ENCODE measurements around the gene CDK5RAP1. TPM values are rescaled to one million over a fixed set of nuclear protein-coding genes. Genes with fewer than 3 reads are reported as not detected.
A peak's percentile ranks its signal among the peaks of the same experiment; 100 is the strongest.

CDK5RAP1 gene
- total and polyA plus RNA-seq, 2 donors (not counting 3 experiments of a cell fraction or from before 2014, with no cell fraction given), result 30.8 to 36.5 TPM

DNA sequence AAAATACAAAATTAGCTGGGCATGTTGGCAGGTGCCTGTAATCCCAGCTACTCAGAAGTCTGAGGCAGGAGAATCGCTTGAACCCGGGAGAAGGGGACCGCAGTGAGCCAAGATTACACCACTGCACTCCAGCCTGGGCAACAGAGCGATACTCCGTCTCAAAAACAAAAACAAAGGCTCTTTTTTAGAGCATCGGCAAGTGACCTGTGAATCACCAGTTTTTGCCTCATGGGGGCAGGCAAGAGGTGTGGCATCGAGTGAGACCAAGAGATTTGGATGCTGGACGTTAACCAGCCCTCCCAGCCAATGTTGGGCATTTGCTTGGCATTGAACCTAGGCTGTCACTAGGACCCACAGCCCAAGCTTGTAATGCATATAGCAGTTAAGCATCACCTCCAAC lies 14.6 kb upstream of the CDK5RAP1 start:
- no peaks in the 10 kb centered on the region for H3K9me3 ChIP-seq (replicated peaks; ENCODE audit: control insufficient read depth, insufficient read depth, low read length)
- H4K20me1 ChIP-seq (replicated peaks; ENCODE audit: control insufficient read depth, extremely low read depth, insufficient read depth, low read length), result no peaks in the 10 kb centered on the region
- ChIA-PET CTCF (interaction anchor here (0.9 to 1.0 kb wide), 3 partner anchors 31 to 252 kb away, joined by 4 read pairs; no protein-coding TSS in a partner anchor), POLR2A (no interaction called here)
- FAIRE-seq (no peak), DNase-seq (ENCODE audit: low read depth, low spot score) (no peak)
- H3K27ac ChIP-seq (ENCODE audit: insufficient read depth, low read depth, low read length), result no peak overlapping the region
- H3K9me1 ChIP-seq (replicated peaks; ENCODE audit: control insufficient read depth, extremely low read depth, insufficient read depth, low read length), result no peaks in the 10 kb centered on the region
- H2AFZ ChIP-seq (ENCODE audit: low read depth, low read length), result no peak overlapping the region
- BruUV-seq (replicated peaks), result no TSS peak
- dilution Hi-C loops (cut with MboI; ENCODE audit: extremely low pct_ligation_motif_present, low sequenced_read_pairs), result no loop called here
- no peak overlapping the region for H3K4me2 ChIP-seq (ENCODE audit: insufficient read depth, low read length)
- no peak overlapping the region for H3K4me3 ChIP-seq (replicated peaks in 1 of 3; ENCODE audit: insufficient read depth in 1 of 3, low read depth in 1 of 3, low read length in 3 of 3)
- intact Hi-C loops (cut with micrococcal nuclease), result no loop called here
- no peaks in the 10 kb centered on the region for H3K4me1 ChIP-seq (ENCODE audit: control insufficient read depth, extremely low read depth, insufficient read depth, low read length)
- H3K36me3 ChIP-seq (ENCODE audit: control insufficient read depth in 2 of 2, extremely low read depth in 1 of 2, insufficient read depth in 2 of 2, low read length in 2 of 2), result peaks cover 0 to 3% of the 10 kb centered on the region in 2 experiments
- H3K79me2 ChIP-seq (ENCODE audit: control insufficient read depth, insufficient read depth, low read length), result no peaks in the 10 kb centered on the region
- TF ChIP-seq POLR2A (IDR thresholded peaks at IDR 0.05; ENCODE audit: low read depth, low read length) (no peak), CTCF (IDR thresholded peaks at IDR 0.05; ENCODE audit: extremely low read depth in 1 of 2, insufficient read depth in 1 of 2, low read depth in 1 of 2, low read length in 2 of 2) (peak; percentile 13 to 49)
- no peaks in the 10 kb centered on the region for H3K27me3 ChIP-seq (ENCODE audit: control insufficient read depth in 2 of 2, insufficient read depth in 2 of 2, low read length in 2 of 2)
- H3K9ac ChIP-seq (replicated peaks; ENCODE audit: extremely low read depth, insufficient read depth, low read length), result no peak overlapping the region

DNA sequence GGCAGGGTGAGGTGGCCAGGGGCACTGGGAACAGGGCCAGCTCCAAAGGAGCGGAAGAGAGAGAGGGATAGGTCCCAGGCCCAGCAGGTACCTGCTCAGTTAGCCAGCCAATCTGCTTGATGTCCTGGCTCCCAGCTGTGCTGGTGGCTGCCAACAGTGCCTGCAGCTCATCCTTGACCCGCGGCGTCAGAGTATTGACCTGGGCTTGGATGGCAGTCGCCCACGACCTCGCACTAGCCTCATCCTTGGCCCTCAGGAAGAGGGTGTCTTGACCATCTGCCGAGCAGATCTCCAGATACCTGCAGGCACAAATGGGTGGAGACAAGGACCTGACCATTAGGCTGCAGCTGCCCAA lies 11.1 kb upstream of the CDK5RAP1 start:
- CTCF ChIA-PET, result interaction anchor here (0.8 kb wide), 1 partner anchor 11 kb away, joined by 3 read pairs; no protein-coding TSS in a partner anchor
- POLR2A ChIA-PET, result no interaction called here
- FAIRE-seq, result no peak

More for the DNA sequence above, 11.1 kb upstream of the CDK5RAP1 start:
- H3K9me3 ChIP-seq (replicated peaks; ENCODE audit: control insufficient read depth, insufficient read depth, low read length), result no peaks in the 10 kb centered on the region
- H3K36me3 ChIP-seq (ENCODE audit: control insufficient read depth in 2 of 2, extremely low read depth in 1 of 2, insufficient read depth in 2 of 2, low read length in 2 of 2), result peaks cover 0 to 3% of the 10 kb centered on the region in 2 experiments
- no peak overlapping the region for H3K9ac ChIP-seq (replicated peaks; ENCODE audit: extremely low read depth, insufficient read depth, low read length)
- intact Hi-C loops (cut with micrococcal nuclease) (no loop called here), dilution Hi-C loops (cut with MboI; ENCODE audit: extremely low pct_ligation_motif_present, low sequenced_read_pairs) (no loop called here)
- H2AFZ ChIP-seq (ENCODE audit: low read depth, low read length), result no peak overlapping the region
- H3K27ac ChIP-seq (ENCODE audit: insufficient read depth, low read depth, low read length), result no peak overlapping the region
- H4K20me1 ChIP-seq (replicated peaks; ENCODE audit: control insufficient read depth, extremely low read depth, insufficient read depth, low read length), result no peaks in the 10 kb centered on the region
- H3K79me2 ChIP-seq (ENCODE audit: control insufficient read depth, insufficient read depth, low read length), result no peaks in the 10 kb centered on the region
- H3K4me2 ChIP-seq (ENCODE audit: insufficient read depth, low read length), result no peak overlapping the region
- no TSS peak for BruUV-seq (replicated peaks)
- H3K4me3 ChIP-seq (replicated peaks in 1 of 3; ENCODE audit: insufficient read depth in 1 of 3, low read depth in 1 of 3, low read length in 3 of 3), result no peak overlapping the region
- H3K9me1 ChIP-seq (replicated peaks; ENCODE audit: control insufficient read depth, extremely low read depth, insufficient read depth, low read length), result no peaks in the 10 kb centered on the region
- H3K27me3 ChIP-seq (ENCODE audit: control insufficient read depth in 2 of 2, insufficient read depth in 2 of 2, low read length in 2 of 2), result no peaks in the 10 kb centered on the region
- DNase-seq (ENCODE audit: low read depth, low spot score), result no peak
- H3K4me1 ChIP-seq (ENCODE audit: control insufficient read depth, extremely low read depth, insufficient read depth, low read length), result no peaks in the 10 kb centered on the region
- TF ChIP-seq MYC (IDR thresholded peaks at IDR 0.05; ENCODE audit: low read depth, low read length) (no peak), FOS (IDR thresholded peaks at IDR 0.05; ENCODE audit: borderline replicate concordance, insufficient read depth, low read length) (no peak), GATA2 (IDR thresholded peaks at IDR 0.05; ENCODE audit: insufficient read depth, insufficient read length, low read depth, low read length) (no peak), JUN (IDR thresholded peaks at IDR 0.05; ENCODE audit: borderline replicate concordance, insufficient read depth, insufficient read length, low read depth) (no peak), POLR2AphosphoS5 (IDR thresholded peaks at IDR 0.05; ENCODE audit: insufficient read depth, low read depth, low read length) (no peak), MAX (IDR thresholded peaks at IDR 0.05; ENCODE audit: insufficient read depth, insufficient read length) (no peak)

Measured in endothelial cell of umbilical vein (primary cell).